ENCODE data around the gene KRT4.

Gene KRT4

GRCh38 chr12:52836491-52837412, 22.8 kb upstream of the KRT4 start:
- no peak for DNase-seq (ENCODE audit: low spot score)

DNA sequence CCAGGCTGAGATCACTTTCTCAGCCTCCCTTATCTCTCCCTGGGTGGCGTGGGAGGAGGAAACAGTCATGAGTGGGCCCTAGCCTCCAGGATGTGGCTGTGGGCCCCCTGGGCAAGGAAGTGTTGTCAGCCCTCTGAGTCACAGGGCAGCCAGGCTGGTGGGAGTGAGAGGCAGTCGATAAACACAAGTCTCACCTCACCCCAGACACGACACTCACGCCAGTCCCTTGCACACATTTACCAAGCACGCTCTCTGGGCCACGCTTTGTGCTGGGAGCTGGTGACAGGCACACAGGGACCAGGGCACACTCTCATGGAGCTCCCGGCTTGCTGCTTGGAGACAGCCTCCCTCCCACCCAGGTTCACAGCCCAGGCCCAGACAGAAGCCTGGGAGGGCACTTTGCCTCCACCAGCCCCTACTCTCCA, 22.1 kb upstream of the KRT4 start:
- no peak for DNase-seq (ENCODE audit: low spot score)

DNA sequence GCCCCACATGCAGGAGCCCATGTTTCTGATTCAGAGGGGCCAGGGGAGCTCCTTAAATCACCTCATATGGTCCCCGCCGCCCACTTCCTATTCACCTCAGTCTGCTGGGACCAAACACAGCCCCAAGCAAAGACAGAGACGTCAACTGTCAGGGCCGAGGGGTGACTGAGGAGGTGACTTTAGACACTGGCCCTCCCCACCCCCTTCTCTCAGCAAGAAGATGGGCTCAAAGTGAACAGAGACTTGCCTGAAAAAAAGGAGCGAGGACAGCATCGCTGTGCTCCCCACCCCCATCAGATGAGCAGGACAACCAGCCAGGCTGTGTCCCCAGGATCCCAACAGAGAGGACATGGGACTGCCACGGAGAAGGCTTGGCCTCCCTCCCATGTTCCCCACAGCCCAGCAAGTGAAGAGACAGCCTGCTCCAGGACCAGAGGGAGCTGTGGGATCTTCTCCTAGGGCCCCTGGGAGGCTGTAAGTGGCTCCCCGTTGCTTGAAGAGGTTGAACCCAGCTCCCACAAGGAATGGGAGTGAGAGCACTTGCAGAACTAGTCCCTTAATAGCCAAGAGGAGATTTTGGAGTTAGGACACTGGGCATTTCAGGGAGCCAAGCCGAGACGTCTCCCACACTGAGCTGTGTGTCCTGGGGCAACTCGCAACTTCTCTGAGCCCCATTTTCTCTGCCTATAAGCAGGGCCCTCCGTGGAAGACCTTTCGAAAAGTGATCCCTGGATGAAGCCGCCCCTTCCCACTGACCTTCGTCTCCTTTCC, 21.5 kb upstream of the KRT4 start:
- no peak for DNase-seq (ENCODE audit: low spot score)

DNA sequence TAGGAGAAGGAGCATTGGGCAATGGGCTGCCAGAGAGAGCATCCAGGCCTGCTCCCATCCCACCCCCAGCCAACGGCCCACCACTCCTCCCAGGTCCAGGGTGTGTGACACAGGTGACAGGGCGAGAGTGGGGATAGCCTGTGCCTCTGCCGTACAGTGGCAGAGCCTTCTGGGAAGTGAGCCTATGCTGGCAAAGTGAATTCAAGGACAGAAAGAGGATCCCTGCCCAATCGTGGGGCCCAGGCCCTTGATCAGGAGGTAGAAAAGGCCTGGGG, 20.7 kb upstream of the KRT4 start:
- no peak for DNase-seq (ENCODE audit: low spot score)

DNA sequence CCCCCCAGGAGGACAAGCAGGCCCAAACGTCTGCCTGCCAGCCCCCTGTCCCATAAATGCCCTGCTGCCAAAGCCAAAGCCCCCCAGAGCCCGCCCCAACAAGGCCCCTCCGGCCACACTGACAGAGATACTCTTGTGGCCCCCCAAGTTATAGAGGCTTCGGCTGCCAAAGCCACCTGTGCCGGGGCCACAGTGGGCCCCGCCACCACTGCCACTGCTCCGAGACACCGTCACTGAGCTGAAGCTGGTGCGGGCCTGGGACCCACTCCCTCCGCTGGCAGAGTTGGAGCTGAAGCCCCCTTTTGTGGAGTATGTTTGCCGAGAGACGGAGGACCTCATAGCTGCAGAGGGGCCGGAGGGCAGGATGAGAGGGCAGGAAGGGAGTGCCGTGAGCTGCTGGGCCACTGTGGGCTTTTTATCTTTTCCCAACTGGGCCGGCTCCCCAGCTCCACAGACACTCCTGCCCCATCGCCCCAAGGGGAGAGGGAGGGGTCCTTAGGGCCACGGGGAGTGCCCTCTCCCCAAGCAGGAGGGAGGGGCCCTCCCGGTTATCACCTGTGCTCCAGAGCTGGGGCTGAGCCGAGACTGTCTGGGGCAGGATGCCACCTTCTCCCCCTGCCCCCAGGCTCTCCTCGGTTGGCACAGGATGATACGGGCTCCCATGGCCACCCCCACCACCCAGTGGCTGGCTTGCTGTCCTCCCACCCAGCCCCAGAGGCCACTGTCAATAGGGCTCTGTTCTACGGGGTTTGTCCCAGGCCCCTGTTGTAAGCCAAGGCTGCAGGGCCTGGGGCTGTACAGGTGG, 20.2 kb upstream of the KRT4 start, which contains the start of gene KRT79:
TSS of gene KRT79 (minus strand) at position 390 of the 805 bp plus-strand sequence. CDS start at position 339, 51 bp downstream.
- DNase-seq (ENCODE audit: low spot score), result no peak

DNA sequence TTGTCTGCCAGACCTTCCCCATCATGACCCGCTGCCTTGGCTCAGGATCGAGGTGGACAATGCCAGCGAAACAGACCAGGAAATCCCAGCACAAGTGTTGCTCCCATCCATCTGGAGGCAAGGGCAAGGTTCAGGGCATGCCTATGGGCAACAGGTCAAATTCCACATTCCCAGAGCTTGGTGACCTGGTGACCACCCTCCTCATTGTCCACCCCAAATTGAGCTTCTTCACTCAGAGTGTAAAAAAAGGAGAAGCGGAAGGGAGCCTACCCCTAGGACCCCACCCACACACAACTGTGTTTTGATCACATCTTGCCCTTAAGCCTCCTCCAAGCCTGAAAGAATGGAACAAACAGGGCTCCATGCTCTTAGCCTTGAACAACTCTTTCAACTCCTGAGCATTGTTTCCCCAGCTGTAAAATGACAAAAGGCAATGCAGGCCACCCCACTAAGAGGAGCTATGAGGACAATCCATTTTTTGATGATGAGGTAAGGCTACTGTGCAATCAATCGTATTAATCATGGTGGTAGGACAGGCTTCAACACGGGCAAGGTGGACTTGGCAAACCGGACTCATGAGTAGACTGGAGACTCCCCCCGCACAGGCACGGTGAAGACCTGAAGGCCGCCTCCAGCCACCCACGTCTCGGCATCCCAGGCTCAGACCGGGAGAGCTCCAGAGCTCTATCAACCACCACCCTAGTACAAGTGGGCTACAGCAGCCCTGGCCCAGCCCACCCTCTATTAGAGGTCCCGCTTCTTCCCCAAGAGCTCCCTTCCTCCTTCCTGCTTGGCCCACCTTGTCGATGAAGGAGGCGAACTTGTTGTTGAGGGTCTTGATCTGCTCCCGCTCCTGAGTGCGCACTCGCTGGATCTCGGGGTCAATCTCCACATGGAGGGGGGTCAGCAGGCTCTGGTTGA, 19.3 kb upstream of the KRT4 start:
- no peak for DNase-seq (ENCODE audit: low spot score)

GRCh38 chr12:52832451-52832850, 18.5 kb upstream of the KRT4 start:
- DNase-seq (ENCODE audit: low spot score), result no peak

DNA sequence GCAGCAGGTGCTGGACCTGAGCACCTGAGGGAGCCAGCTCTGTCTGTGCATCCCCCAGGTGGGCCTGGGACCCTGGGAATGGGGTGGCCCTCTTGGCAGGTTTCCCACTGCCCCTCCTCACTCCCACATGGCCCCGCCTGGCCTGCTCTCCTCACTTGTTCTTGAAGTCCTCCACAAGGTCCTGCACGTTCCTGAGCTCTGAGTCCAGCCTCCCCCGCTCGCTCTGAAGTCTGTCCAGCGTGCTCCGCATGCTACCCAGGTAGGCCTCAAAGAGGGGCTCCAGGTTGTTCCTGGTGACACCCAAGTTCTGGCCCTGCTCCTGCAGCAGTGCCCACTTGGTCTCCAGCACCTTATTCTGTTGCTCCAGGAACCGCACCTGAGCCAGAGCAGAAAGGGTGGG, 17.3 kb upstream of the KRT4 start:
- no peak for DNase-seq (ENCODE audit: low spot score)

GRCh38 chr12:52829986-52830770, 16.3 kb upstream of the KRT4 start:
- DNase-seq (ENCODE audit: low spot score), result no peak

GRCh38 chr12:52828591-52829021, 14.7 kb upstream of the KRT4 start:
- no peak for DNase-seq (ENCODE audit: low spot score)

GRCh38 chr12:52828156-52828555, 14.2 kb upstream of the KRT4 start:
- no peak for DNase-seq (ENCODE audit: low spot score)

GRCh38 chr12:52827499-52828090, 13.7 kb upstream of the KRT4 start:
- no peak for DNase-seq (ENCODE audit: low spot score)

- DNase-seq (ENCODE audit: low spot score), result no peak
Measured at GRCh38 chr12:52826611-52827498, 12.9 kb upstream of the KRT4 start.

- no peak for DNase-seq (ENCODE audit: low spot score)
Measured at GRCh38 chr12:52825961-52826360, 12.0 kb upstream of the KRT4 start.

DNA sequence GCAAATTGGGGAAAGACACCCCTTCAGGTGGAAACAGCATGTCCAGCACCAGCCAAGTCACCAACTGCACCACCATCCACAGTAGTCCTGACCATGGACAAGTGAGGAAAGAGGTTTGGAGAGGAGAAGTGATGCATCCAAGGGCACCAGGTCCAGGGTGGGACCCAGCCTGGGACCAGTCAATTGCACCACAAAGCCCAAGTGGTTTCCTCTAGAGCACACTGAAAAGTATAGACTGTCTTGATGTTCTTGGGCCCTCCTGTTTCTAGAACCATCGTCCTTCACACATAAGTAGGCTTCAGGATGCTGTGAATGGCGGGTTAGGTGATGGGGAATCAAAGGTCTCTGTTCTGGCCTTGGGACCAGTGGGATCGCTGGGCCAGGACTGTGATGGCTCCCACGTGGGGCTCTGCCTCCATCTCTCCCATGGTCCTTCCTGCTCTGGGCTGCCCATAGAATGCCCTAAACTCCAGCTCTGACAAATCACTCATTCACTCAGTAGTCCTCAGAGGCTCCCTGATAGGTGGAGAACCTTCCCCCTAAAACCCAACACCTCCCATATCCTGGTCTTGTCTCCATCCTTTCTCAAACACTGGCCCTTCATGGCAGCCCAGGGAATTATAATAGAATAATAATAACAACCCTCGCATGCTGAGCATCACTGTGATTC, 11.0 kb upstream of the KRT4 start:
- DNase-seq (ENCODE audit: low spot score), result no peak

GRCh38 chr12:52823761-52824450, 10.0 kb upstream of the KRT4 start:
- no peak for DNase-seq (ENCODE audit: low spot score)

- DNase-seq (ENCODE audit: low spot score), result no peak
Measured at GRCh38 chr12:52822771-52823510, 9.0 kb upstream of the KRT4 start.

All from pons (tissue), 1 donor.